Measurements from ENCODE around the gene NFYC.

GRCh38 chr1:40645118-40645680, 46.3 kb upstream of the NFYC start:
- no peak for TF ChIP-seq POLR2A (IDR thresholded peaks at IDR 0.05; ENCODE audit: low read depth, low read length)
- no peak for TF ChIP-seq TAF1 (IDR thresholded peaks at IDR 0.05; ENCODE audit: low read depth, low read length)
- TF ChIP-seq POLR2AphosphoS5 (IDR thresholded peaks at IDR 0.05; ENCODE audit: low read depth, low read length): no peak
- TF ChIP-seq SPI1 (IDR thresholded peaks at IDR 0.05; ENCODE audit: low read depth, low read length): no peak
- TF ChIP-seq POU2F2 (IDR thresholded peaks at IDR 0.05; ENCODE audit: low read depth, low read length): no peak
- TF ChIP-seq PAX5 (IDR thresholded peaks at IDR 0.05; ENCODE audit: insufficient read depth, low read length, severe bottlenecking): no peak
